ENCODE measurements around the gene GALNT2. TPM values are rescaled to one million over a fixed set of nuclear protein-coding genes. Genes with fewer than 3 reads are reported as not detected.

Gene GALNT2
- total and polyA plus RNA-seq, 2 donors (not counting 1 experiment from before 2014, with no cell fraction given) = 19.0 to 184 TPM

- DNase-seq (no peak), ATAC-seq (ENCODE audit: low read depth) (no peak)
- Histone ChIP-seq H3K27me3 (replicated peaks in 1 of 4; ENCODE audit: control extremely low read depth in 1 of 4, control insufficient read depth in 3 of 4, insufficient read depth in 4 of 4, low read length in 3 of 4) (no peaks in the 10 kb centered on the region), H3K4me3 (ENCODE audit: control extremely low read depth in 1 of 5, extremely low read depth in 1 of 5, insufficient read depth in 1 of 5, low read depth in 2 of 5, low read length in 4 of 5) (no peak overlapping the region), H4K20me1 (ENCODE audit: control insufficient read depth, insufficient read depth, low read length, poor library complexity, severe bottlenecking) (no peaks in the 10 kb centered on the region), H3K9ac (ENCODE audit: low read length) (no peak overlapping the region), H3K36me3 (replicated peaks in 1 of 2; ENCODE audit: control extremely low read depth in 1 of 2, control insufficient read depth in 1 of 2, extremely low read depth in 1 of 2, insufficient read depth in 2 of 2, low read length in 1 of 2) (peaks cover 0 to 8% of the 10 kb centered on the region in 2 experiments), H3K4me1 (ENCODE audit: control insufficient read depth in 2 of 2, insufficient read depth in 2 of 2, low read length in 2 of 2) (peaks cover 43 to 46% of the 10 kb centered on the region in 2 donors), H3K27ac (ENCODE audit: low read length in 2 of 2) (no peak overlapping the region), H3K79me2 (ENCODE audit: control insufficient read depth, insufficient read depth, low read length) (no peaks in the 10 kb centered on the region), H3K4me2 (replicated peaks; ENCODE audit: low read depth, low read length, poor library complexity, severe bottlenecking) (no peak overlapping the region), H2AFZ (ENCODE audit: insufficient read depth, low read depth, low read length, poor library complexity, severe bottlenecking) (no peak overlapping the region), H3K9me3 (ENCODE audit: control extremely low read depth in 1 of 3, control insufficient read depth in 2 of 3, insufficient read depth in 1 of 3, low read length in 2 of 3) (no peaks in the 10 kb centered on the region)
- Mint-ChIP-seq H3K27ac (no peak overlapping the region), H3K27me3 (no peaks in the 10 kb centered on the region), H3K4me3 (no peak overlapping the region), H3K4me1 (peaks cover 69% of the 10 kb centered on the region), H3K9me3 (ENCODE audit: insufficient read depth) (no peaks in the 10 kb centered on the region)
- TF ChIP-seq CTCF (IDR thresholded peaks at IDR 0.05) = no peak
- no peak for TF ChIP-seq EZH2 (IDR thresholded peaks at IDR 0.05; ENCODE audit: borderline replicate concordance, insufficient read depth, low read depth, low read length, poor library complexity, severe bottlenecking)
- CTCF ChIA-PET = no interaction called here
- 98% methylated on average over 9 of the region's 12 CpGs for WGBS (ENCODE audit: insufficient coverage)
- intact Hi-C loops (cut with micrococcal nuclease) = no loop called here
- POLR2A ChIA-PET = no interaction called here
These were observed 216.6 kb downstream of the GALNT2 start for GRCh38 chr1:230283678-230284077.

GRCh38 chr1:230284891-230285290, 217.9 kb downstream of the GALNT2 start:
- Histone ChIP-seq H3K9ac (ENCODE audit: low read length) (no peak overlapping the region), H3K4me2 (replicated peaks; ENCODE audit: low read depth, low read length, poor library complexity, severe bottlenecking) (no peak overlapping the region), H2AFZ (ENCODE audit: insufficient read depth, low read depth, low read length, poor library complexity, severe bottlenecking) (no peak overlapping the region), H3K79me2 (ENCODE audit: control insufficient read depth, insufficient read depth, low read length) (no peaks in the 10 kb centered on the region), H3K9me3 (ENCODE audit: control extremely low read depth in 1 of 3, control insufficient read depth in 2 of 3, insufficient read depth in 1 of 3, low read length in 2 of 3) (no peaks in the 10 kb centered on the region), H3K27me3 (replicated peaks in 1 of 4; ENCODE audit: control extremely low read depth in 1 of 4, control insufficient read depth in 3 of 4, insufficient read depth in 4 of 4, low read length in 3 of 4) (no peaks in the 10 kb centered on the region), H3K27ac (ENCODE audit: low read length in 2 of 2) (no peak overlapping the region), H3K36me3 (replicated peaks in 1 of 2; ENCODE audit: control extremely low read depth in 1 of 2, control insufficient read depth in 1 of 2, extremely low read depth in 1 of 2, insufficient read depth in 2 of 2, low read length in 1 of 2) (peaks cover 0 to 3% of the 10 kb centered on the region in 2 experiments), H4K20me1 (ENCODE audit: control insufficient read depth, insufficient read depth, low read length, poor library complexity, severe bottlenecking) (no peaks in the 10 kb centered on the region), H3K4me1 (ENCODE audit: control insufficient read depth in 2 of 2, insufficient read depth in 2 of 2, low read length in 2 of 2) (peaks cover 43 to 46% of the 10 kb centered on the region in 2 donors), H3K4me3 (ENCODE audit: control extremely low read depth in 1 of 5, extremely low read depth in 1 of 5, insufficient read depth in 1 of 5, low read depth in 2 of 5, low read length in 4 of 5) (no peak overlapping the region)
- POLR2A ChIA-PET = no interaction called here
- DNase-seq (no peak), ATAC-seq (ENCODE audit: low read depth) (no peak)
- H3K4me1 Mint-ChIP-seq = peaks cover 67% of the 10 kb centered on the region
- intact Hi-C loops (cut with micrococcal nuclease) = no loop called here
- H3K27me3 Mint-ChIP-seq = no peaks in the 10 kb centered on the region
- TF ChIP-seq EZH2 (IDR thresholded peaks at IDR 0.05; ENCODE audit: borderline replicate concordance, insufficient read depth, low read depth, low read length, poor library complexity, severe bottlenecking) = no peak
- no peak for TF ChIP-seq CTCF (IDR thresholded peaks at IDR 0.05)
- H3K9me3 Mint-ChIP-seq (ENCODE audit: insufficient read depth) = no peaks in the 10 kb centered on the region
- H3K27ac Mint-ChIP-seq = no peak overlapping the region
- WGBS (ENCODE audit: insufficient coverage) = 98% methylated on average over 7 of the region's 10 CpGs
- CTCF ChIA-PET = no interaction called here
- no peak overlapping the region for H3K4me3 Mint-ChIP-seq
